ENCODE data around the gene KIFAP3. TPM values are rescaled to one million over a fixed set of nuclear protein-coding genes. Genes with fewer than 3 reads are reported as not detected.

The KIFAP3 gene
- total and polyA plus RNA-seq, 12 donors: 16.5 to 84.0 (median 54.0) TPM

GRCh38 chr1:169957884-169958283 lies 116.6 kb downstream of the KIFAP3 start:
- Histone ChIP-seq H3K4me3 (no peak overlapping the region), H3K36me3 (peaks cover 0 to 43% (median 2%) of the 10 kb centered on the region in 9 donors), H3K9me3 (no peaks in the 10 kb centered on the region), H3K27ac (no peak overlapping the region), H3K27me3 (no peaks in the 10 kb centered on the region), H3K4me1 (no peaks in the 10 kb centered on the region)
- no peak for TF ChIP-seq CTCF (IDR thresholded peaks at IDR 0.05)
- ATAC-seq (no peak), DNase-seq (no peak)
- intact Hi-C loops (cut with DNase I): no loop called here
- 86 to 89% methylated on average over 3 of the region's 3 CpGs for WGBS, 2 donors

- TF ChIP-seq CTCF (IDR thresholded peaks at IDR 0.05): no peak
- DNase-seq (no peak), ATAC-seq (no peak)
- Histone ChIP-seq H3K27ac (no peak overlapping the region), H3K4me3 (no peak overlapping the region), H3K36me3 (peaks cover 0 to 48% (median 9%) of the 10 kb centered on the region in 9 donors), H3K4me1 (peaks cover 0 to 5% (median 0%) of the 10 kb centered on the region in 9 donors), H3K27me3 (no peaks in the 10 kb centered on the region), H3K9me3 (no peaks in the 10 kb centered on the region)
- intact Hi-C loops (cut with DNase I): no loop called here
- 93 to 94% methylated on average over 1 of the region's 1 CpG for WGBS, 2 donors
Observed at GRCh38 chr1:169951108-169951507, 123.4 kb downstream of the KIFAP3 start.

- Histone ChIP-seq H3K9me3 (no peaks in the 10 kb centered on the region), H3K27ac (no peak overlapping the region), H3K4me3 (no peak overlapping the region), H3K36me3 (peaks cover 0 to 47% (median 12%) of the 10 kb centered on the region in 9 donors), H3K4me1 (peaks cover 0 to 5% (median 0%) of the 10 kb centered on the region in 9 donors), H3K27me3 (no peaks in the 10 kb centered on the region)
- DNase-seq (no peak), ATAC-seq (no peak)
- intact Hi-C loops (cut with DNase I): loop anchor here in 1 of 10 donors (10.0 kb wide), 2 partner anchors 1544 to 1926 kb away; no protein-coding TSS in a partner anchor
- no peak for TF ChIP-seq CTCF (IDR thresholded peaks at IDR 0.05)
Observed at GRCh38 chr1:169949139-169949538, 125.4 kb downstream of the KIFAP3 start.

- no peak for TF ChIP-seq CTCF (IDR thresholded peaks at IDR 0.05)
- DNase-seq: no peak
- Histone ChIP-seq H3K9me3 (no peaks in the 10 kb centered on the region), H3K4me3 (no peak overlapping the region), H3K36me3 (peaks cover 0 to 28% (median 8%) of the 10 kb centered on the region in 9 donors), H3K4me1 (peaks cover 0 to 5% (median 0%) of the 10 kb centered on the region in 9 donors), H3K27me3 (no peaks in the 10 kb centered on the region), H3K27ac (no peak overlapping the region)
- no peak for ATAC-seq
- intact Hi-C loops (cut with DNase I): loop anchor here in 1 of 10 donors (10.0 kb wide), 2 partner anchors 1541 to 1929 kb away; no protein-coding TSS in a partner anchor
Observed at GRCh38 chr1:169946206-169946605, 128.3 kb downstream of the KIFAP3 start.
